Ishikawa (cell line): ENCODE results near the gene TRPM3.

Source experiments
- CEBPB ChIP-seq: IDR thresholded peaks from 2 replicates; pipeline ENCODE4 v1.6.1; 2012
- CREB1 ChIP-seq: IDR thresholded peaks from 2 replicates; pipeline ENCODE4 v1.6.1; 2012; ENCODE audit warnings: low read depth
- EGR1 ChIP-seq: IDR thresholded peaks from 2 replicates; pipeline ENCODE4 v1.6.1; 2012
- EP300 ChIP-seq: IDR thresholded peaks from 2 replicates; pipeline ENCODE4 v1.6.1; 2012; ENCODE audit warnings: borderline replicate concordance
- FOXM1 ChIP-seq: IDR thresholded peaks from 2 replicates; pipeline ENCODE4 v1.6.1; 2012; ENCODE audit warnings: low read depth, borderline replicate concordance
- RAD21 ChIP-seq: IDR thresholded peaks from 2 replicates; pipeline ENCODE4 v1.6.1; 2012; ENCODE audit warnings: low read depth
- TCF12 ChIP-seq: IDR thresholded peaks from 2 replicates; pipeline ENCODE4 v1.6.1; 2012; ENCODE audit warnings: low read depth
- TEAD4 ChIP-seq: IDR thresholded peaks from 2 replicates; pipeline ENCODE4 v1.6.1; 2012
- YY1 ChIP-seq: IDR thresholded peaks from 2 replicates; pipeline ENCODE4 v1.6.1; 2012; ENCODE audit warnings: low read depth
- TF ChIP-seq, protein P1 (sequence below): IDR thresholded peaks from 2 replicates; pipeline ENCODE4 v1.6.1; 2012
- TF ChIP-seq, protein P2 (sequence below): IDR thresholded peaks from 2 replicates; pipeline ENCODE4 v1.6.1; 2012; ENCODE audit warnings: low read depth, mild to moderate bottlenecking

GRCh38 chr9:70940605-70941004 lies 180.8 kb downstream of the TRPM3 start:
- no peak for TF ChIP-seq EP300
- TF ChIP-seq, protein P1, sequence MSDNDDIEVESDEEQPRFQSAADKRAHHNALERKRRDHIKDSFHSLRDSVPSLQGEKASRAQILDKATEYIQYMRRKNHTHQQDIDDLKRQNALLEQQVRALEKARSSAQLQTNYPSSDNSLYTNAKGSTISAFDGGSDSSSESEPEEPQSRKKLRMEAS, result no peak
- TF ChIP-seq RAD21, result no peak
- TF ChIP-seq EGR1, result no peak
- no peak for TF ChIP-seq TEAD4
- no peak for TF ChIP-seq CREB1
- TF ChIP-seq, protein P2, sequence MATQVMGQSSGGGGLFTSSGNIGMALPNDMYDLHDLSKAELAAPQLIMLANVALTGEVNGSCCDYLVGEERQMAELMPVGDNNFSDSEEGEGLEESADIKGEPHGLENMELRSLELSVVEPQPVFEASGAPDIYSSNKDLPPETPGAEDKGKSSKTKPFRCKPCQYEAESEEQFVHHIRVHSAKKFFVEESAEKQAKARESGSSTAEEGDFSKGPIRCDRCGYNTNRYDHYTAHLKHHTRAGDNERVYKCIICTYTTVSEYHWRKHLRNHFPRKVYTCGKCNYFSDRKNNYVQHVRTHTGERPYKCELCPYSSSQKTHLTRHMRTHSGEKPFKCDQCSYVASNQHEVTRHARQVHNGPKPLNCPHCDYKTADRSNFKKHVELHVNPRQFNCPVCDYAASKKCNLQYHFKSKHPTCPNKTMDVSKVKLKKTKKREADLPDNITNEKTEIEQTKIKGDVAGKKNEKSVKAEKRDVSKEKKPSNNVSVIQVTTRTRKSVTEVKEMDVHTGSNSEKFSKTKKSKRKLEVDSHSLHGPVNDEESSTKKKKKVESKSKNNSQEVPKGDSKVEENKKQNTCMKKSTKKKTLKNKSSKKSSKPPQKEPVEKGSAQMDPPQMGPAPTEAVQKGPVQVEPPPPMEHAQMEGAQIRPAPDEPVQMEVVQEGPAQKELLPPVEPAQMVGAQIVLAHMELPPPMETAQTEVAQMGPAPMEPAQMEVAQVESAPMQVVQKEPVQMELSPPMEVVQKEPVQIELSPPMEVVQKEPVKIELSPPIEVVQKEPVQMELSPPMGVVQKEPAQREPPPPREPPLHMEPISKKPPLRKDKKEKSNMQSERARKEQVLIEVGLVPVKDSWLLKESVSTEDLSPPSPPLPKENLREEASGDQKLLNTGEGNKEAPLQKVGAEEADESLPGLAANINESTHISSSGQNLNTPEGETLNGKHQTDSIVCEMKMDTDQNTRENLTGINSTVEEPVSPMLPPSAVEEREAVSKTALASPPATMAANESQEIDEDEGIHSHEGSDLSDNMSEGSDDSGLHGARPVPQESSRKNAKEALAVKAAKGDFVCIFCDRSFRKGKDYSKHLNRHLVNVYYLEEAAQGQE, result no peak
- no peak for TF ChIP-seq FOXM1
- TF ChIP-seq CEBPB, result no peak
- no peak for TF ChIP-seq TCF12
- TF ChIP-seq YY1, result no peak
